Inflammatory macrophage (primary cell): ENCODE results near the gene USP5.
A peak's percentile ranks its signal among the peaks of the same experiment; 100 is the strongest.
"Not testable (repeated sequence)": the region's sequence is repeated elsewhere in the genome, so short reads cannot be mapped to it uniquely, and the experiment has no call there.

ENCODE experiments used
- DNase-seq, 2 donors: peaks; one replicate each; pipeline ENCODE4 v3.0.0-alpha.2; 2020 to 2022

USP5 gene

DNA sequence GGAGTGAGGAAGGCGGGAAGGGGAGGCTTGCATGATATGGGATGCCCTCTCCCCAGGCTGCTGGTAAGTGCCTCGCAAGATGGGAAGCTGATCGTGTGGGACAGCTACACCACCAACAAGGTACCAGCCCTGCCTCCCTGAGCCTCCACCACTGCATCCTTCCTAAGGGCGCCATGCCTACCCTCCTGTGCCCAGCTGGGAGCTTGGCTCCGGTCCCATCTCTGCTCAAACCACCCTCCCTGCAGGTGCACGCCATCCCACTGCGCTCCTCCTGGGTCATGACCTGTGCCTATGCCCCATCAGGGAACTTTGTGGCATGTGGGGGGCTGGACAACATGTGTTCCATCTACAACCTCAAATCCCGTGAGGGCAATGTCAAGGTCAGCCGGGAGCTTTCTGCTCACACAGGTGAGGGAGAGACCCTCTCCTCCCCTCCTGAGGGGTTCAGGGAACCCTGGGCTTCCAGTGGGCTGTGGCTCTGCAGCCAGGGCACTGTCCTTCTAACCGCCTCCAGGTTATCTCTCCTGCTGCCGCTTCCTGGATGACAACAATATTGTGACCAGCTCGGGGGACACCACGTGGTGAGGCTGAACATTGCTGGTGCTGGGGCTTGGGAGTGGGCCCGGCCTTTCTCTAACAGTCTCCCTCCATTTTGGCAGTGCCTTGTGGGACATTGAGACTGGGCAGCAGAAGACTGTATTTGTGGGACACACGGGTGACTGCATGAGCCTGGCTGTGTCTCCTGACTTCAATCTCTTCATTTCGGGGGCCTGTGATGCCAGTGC lies 8.6 kb upstream of the USP5 start:
- no peak for DNase-seq

DNA sequence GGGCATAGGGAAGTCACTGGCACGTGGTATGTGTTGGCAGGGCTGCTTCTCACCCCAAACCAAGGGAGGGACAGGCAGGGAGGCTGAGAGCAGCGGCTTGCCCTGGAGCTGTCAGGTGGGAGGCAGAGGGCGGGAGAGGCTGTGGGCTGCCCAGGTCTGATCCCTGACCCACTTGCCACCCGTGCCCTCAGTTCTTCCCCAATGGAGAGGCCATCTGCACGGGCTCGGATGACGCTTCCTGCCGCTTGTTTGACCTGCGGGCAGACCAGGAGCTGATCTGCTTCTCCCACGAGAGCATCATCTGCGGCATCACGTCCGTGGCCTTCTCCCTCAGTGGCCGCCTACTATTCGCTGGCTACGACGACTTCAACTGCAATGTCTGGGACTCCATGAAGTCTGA lies 6.6 kb upstream of the USP5 start:
- DNase-seq, result no peak

DNA sequence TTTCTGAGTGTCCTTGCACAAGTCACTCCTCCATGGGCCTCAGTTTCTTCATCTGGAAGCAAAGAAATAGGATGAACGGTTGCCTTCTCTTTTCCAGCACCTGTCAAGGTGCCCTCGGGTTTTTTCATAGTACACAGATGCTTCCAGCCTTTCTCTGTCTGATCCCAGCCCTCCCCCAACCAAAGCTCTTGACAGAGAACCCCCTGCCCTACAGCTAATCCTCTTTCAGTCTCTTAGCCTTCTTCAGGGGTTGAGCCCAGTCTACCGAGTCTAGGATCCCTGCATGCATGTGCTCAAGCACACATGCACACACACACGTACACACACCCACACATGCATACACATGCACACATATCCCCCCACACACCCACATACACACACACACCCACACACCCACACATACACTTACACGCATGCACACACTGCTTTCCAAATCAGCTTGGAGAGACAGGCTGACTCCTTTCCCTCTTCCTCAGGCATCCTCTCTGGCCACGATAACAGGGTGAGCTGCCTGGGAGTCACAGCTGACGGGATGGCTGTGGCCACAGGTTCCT lies 5.6 kb upstream of the USP5 start:
- DNase-seq, result peak in 1 of 2 donors; percentile 37

DNA sequence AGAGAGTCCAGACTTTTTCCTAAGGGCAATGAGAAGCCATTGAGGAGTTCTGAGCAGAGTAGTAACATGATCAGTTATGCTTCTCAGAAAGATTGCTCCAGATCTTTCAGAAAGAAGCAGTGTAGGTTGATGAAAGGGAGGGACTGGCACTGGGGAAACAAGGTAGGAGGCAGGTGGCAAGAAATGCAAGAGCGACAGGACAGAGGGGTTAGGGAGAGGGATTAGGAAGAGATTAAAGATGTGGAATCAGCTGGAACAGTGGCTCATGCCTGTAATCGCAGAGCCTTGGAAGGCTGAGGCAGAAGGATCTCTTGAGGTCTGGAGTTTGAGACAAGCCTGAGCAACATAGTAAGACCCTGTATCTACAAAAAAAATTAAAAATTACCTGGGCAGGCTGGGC lies 4.3 kb upstream of the USP5 start:
- no peak for DNase-seq

DNA sequence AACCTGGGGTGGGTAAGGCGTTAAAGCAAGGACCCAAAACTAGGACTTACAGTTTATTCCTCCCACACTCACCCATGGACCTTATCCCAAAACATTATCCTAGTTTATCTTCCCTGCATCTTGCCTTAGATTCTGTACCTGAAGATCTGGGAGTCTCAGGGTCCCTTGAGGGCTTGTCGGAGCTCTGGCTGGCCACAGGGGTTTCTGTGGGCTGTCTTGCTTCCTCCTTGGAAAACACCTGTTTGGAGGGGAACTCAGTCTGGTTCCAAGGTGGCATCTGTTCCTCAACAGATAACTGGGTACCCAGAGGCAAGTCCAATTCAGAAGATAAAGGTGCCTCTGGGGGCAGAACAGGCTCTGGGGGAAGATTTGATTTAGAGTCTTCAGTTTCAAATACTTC lies 2.5 kb upstream of the USP5 start:
- DNase-seq, result no peak

DNA sequence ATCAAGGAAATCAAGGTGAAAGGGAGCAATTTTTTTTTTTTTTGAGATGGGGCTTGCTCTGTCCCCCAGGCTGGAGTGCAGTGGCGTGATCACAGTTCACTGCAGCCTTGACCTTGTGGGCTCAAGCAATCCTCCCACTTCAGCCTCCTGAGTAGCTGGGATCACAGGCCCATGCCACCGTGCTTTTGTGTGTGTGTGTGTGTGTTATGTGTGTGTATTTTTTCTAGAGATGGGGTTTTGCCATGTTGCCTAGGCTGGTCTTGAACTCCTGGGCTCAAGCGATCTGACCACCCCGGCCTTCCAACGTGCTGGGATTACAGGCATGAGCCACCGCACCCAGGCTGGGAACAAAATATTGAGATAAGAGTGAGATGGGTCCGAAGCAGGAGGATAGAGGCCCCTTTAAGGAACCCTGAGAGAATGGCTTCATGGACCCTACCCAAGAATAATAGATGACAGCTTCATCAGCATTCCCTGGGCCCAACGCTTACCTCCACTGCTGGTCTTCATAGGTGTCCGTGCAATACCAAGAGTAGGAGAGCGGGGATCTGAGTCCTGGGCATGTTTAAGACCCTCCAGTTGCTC lies 1.9 kb upstream of the USP5 start:
- no peak for DNase-seq

DNA sequence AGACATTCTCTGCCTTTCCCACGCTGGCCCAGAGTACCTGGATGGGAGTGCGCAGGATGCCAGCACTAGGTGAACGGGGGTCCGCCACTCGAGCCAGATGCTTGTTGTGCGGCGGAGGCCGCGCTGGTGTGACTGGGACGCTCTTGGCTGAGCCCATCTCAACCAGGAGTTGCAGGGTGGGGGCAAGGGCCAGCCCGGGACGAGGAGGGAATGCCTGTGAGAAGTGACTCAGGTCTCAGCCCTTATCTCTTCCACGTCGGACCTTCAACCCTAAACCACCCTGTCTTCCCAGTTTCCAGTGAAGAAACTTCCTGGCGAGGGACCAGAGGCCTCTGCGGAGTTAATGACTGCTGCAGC lies 1.2 kb upstream of the USP5 start:
- no peak for DNase-seq

DNA sequence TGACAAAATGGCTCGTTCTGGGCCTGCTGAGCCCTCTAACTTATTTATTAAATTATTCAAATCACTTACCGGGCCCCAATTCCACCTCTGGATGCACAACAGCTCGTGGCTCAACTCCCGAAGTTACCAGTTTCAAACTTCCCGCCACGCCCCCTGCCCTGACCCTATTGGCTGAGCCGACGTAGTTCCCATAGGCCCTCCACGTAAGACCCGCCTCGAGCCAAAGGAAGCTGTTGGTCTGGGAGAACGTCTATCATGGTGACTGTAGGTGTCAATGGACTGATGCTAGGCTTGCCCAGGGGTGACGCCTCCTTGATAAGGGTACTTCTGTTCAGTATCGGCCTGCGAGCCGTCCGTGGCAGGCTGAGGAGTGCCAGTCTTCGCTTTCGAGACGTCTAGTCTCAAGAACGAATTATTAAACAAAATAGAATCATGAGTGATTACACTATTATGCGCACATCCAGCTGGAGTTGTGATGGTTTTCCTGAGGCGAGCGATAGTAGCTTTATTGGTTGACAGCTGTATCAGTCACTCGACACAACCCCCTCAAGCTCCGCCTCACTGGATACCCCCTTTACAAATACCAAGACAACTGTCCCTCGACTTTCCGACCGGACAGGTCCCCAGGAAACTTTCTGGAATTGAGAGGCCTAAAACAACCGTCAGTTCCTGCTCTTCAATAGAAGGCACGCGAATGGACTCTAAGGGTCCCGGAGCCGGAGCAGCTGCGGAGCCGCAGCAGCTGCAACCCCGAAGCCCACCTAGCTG lies 613 bp upstream of the USP5 start, which contains the start of gene CDCA3:
CDCA3 (minus strand) TSS at position 134 of the 768 bp plus-strand sequence. CDS start 334 bp downstream, outside the sequence.
- DNase-seq, result peak; percentile 98 to 99

DNA sequence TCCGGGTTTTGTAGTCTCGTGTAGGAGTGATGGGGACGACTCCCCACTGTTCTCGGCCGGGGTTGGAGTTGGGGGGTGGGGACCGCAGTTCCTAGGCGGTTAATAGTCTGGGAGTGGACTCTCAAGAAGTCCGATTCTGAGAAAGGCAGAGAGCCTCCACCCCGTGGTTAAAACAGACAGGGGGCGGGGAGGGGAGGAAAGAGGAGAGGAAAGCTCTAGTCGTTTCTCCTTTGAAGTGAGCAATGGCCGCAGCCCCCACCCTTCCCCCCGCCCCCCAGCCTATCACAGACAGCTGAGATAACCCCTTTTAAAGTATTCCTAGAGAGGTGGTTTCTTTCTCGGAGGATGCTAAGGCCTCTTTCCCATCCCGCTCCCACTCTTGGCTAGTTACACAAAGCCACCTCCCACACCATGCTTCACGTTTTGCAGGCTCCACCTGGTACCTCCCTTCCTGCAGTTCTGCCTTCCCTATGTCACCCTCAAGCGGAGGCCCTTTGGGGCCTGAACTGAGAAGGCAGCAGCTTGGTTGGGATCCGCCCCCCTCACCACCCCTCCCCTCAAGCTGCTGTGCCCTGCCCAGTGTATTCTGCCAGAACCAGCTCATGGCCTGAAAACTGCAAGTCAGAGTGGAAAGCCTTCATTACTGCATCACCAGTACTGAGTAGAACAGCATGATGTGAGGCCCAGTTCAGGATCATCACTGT lies 853 bp downstream of the USP5 start:
- DNase-seq, result no peak

DNA sequence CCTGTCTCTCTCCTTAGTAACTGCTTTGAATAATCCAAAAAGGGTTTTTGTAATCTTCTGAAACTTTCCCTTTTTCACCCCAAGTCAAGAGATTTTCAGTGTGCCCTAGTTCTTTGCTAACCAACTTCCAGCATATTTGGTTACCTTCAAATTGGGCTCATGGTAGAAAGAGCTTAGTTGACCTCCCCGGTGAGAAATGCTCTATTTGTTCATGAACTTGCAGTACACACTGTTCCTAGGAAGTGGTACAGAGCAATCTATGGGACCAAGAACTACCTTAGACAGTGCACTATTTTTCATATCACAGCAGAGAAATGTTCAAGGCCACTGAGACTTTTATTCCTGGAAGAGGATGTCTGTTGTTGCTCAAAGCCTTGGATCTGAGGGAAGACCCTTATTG lies 1.7 kb downstream of the USP5 start:
- DNase-seq, result no peak

DNA sequence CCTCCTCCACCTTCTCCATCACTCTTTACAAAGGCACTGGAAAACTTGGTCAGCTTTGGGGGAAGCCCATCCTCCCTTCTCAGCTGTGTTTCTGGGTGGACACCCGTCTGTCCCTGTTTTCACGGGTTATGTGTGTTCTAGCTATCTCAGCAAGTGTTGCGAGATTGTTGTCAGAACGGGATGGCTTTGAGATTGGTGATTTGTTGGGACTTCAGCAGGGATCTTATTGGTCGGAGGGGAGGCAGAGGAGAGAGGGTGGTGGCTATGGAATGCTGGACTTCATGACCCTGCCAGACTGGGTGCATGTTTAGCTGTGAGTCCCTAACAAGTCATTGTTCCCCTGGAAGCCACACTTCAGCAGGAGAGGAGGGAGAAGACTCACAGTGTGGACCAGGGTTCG lies 2.1 kb downstream of the USP5 start:
- DNase-seq, result no peak

DNA sequence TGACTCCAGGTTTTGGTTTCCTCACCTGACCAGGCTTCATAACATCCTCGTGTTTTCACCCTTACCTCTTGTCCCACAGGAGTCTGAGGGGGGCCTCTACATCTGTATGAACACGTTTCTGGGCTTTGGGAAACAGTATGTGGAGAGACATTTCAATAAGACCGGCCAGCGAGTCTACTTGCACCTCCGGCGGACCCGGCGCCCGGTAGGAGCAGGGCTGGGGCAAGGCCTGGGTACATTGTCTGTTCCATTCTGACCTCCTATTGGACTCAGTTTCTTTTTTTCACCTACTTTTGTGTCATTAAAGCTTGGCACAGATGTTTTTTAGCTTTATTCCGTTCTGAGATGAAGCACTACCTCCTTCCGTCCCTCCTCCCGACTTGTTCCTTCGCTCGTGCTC lies 3.4 kb downstream of the USP5 start:
- no peak for DNase-seq

DNA sequence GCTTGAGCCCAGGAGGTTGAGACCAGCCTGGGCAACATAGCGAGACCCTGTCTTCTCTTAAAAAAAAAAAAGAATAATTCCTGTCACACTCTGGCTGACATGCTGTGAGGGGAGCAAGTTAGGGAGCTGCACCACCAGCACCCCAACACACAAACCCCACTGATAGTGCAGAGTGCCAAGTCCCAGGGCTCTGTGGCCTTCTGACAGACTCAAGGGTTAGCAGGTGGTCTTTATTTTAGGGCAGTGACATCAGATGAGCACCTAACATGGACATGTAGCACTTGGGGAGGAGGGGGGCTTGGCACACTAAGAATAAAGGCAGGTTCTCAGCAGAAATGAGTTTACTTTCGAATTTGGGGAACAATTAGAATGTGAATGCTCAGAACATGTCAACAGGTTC lies 6.8 kb downstream of the USP5 start:
- DNase-seq, result no peak

DNA sequence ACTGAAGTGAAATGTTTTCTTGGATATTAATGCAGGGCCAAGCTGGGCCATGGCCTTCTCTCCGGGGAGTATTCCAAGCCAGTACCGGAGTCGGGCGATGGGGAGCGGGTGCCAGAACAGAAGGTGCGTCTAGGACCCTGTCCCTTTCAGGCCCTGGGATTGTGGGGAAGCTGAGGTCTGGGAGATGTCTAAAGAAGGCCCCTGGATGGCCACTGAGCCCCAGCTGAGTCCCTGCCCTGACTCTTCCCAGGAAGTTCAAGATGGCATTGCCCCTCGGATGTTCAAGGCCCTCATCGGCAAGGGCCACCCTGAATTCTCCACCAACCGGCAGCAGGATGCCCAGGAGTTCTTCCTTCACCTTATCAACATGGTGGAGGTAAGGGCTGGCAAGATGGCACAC lies 8.2 kb downstream of the USP5 start:
- DNase-seq, result no peak

DNA sequence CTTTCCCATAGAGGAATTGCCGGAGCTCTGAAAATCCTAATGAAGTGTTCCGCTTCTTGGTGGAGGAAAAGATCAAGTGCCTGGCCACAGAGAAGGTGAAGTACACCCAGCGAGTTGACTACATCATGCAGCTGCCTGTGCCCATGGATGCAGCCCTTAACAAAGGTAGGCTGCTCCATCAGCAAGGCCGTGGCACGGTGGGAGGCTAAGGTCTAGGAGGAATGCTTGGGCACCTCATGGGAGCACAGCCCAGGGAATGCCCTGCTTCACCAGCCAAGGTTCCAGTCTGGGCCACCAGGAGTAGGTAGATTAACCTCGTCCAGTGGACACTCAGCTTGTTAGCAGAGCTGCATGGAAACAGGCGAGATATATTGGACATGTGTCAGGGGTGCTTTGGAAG lies 9.0 kb downstream of the USP5 start:
- no peak for DNase-seq

DNA sequence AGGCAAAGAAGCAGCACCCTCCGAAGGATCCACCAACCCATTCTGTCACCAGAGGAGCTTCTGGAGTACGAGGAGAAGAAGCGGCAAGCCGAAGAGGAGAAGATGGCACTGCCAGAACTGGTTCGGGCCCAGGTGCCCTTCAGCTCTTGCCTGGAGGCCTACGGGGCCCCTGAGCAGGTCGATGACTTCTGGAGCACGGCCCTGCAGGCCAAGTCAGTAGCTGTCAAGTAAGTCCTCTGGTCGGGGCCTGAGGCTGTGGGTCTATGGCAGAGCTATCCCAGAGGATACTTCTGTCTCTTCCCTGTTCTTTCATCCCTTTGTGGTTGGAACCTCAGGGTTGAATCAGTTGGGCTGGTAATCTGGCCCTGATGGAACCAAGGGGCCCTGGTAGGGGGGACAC lies 9.4 kb downstream of the USP5 start:
- no peak for DNase-seq

DNA sequence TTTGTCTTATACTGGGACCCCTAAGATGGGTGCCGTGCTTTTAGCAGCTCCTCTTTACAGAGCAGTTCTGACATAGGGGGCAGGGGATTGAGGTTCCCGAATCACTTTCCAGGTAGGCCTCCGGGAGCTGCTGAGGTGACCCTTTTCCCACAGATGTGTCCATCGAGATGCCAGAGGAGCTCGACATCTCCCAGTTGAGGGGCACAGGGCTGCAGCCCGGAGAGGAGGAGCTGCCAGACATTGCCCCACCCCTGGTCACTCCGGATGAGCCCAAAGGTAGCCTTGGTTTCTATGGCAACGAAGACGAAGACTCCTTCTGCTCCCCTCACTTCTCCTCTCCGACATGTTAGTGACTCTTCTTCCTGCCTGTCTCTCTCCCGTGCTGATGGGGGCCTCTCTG lies 11.1 kb downstream of the USP5 start:
- DNase-seq, result no peak

DNA sequence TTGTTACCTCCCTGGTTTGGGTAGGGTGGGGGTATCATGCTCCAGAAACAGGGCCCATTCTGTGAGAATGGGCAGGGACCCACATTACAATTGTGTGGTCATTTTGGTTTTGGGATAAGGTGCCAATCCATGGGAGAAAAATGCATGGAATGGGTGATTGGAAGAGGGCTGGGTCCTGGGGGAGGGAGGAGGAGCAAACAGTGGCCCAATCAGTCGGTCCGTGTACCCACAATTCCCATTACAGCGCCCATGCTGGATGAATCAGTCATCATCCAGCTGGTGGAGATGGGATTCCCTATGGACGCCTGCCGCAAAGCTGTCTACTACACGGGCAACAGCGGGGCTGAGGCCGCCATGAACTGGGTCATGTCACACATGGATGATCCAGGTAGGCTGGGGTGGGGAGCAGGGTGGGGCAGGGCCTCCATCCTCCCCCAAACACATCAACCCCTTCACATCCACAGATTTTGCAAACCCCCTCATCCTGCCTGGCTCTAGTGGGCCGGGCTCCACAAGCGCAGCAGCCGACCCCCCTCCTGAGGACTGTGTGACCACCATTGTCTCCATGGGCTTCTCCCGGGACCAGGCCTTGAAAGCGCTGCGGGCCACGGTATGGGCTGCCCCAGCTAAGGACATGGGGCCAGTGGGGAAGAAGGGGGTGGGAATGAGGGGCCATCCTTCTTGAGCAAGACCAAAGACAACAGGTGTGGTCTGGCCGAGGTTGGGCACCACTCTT lies 11.8 kb downstream of the USP5 start:
- DNase-seq, result no peak

DNA sequence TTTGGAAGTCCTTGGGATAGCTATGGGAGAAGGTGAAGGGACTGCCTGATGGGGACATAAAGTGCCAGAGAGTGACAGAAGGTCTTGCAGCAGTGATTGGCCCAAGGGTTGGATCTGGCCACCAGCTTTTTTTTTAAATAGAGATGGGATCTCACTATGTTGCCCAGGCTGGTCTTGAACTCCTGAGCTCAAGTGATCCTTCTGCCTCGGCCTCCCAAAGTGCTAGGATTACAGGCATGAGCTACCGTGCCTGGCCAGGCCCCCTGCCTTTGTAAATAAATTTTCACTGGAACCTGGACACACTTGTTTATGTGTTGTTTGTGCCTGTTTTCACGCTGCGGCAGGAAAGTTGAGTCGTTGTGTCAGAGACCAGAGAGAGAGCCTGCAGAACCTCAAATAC lies 13.4 kb downstream of the USP5 start:
- not testable (repeated sequence) for DNase-seq

DNA sequence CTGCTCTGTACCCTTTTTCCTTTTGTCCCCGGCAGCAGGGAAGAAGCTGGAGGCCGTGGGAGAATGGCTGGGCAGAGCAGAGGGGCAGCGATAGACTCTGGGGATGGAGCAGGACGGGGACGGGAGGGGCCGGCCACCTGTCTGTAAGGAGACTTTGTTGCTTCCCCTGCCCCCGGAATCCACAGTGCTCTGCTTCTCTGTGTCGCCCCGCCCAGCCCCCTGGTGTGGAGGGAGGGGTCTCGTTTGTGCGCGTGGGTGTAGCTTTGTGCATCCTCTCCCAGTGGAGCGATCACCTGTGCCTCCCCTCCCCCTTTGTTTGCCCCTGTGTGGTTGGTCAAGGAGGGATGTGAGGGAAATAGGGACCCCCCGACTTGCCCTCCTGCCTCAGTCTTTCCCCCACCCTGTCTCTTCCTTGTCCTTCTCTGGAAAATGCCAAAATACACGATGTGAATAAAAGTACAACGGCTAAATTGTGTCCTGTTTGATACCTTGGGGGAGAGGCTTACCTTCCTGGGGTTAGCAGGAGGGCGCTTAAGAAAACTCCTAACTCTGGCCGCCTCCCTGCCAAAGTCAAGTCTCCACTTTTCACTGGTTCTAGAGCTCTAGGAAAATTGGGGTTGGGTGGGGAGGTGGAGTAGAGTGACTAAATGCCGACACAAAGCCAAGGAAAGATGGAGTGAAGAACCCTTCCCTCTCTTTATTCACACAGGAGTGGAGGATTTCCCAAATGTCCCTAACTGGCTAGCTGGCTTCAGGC lies 14.4 kb downstream of the USP5 start:
- no peak for DNase-seq

DNA sequence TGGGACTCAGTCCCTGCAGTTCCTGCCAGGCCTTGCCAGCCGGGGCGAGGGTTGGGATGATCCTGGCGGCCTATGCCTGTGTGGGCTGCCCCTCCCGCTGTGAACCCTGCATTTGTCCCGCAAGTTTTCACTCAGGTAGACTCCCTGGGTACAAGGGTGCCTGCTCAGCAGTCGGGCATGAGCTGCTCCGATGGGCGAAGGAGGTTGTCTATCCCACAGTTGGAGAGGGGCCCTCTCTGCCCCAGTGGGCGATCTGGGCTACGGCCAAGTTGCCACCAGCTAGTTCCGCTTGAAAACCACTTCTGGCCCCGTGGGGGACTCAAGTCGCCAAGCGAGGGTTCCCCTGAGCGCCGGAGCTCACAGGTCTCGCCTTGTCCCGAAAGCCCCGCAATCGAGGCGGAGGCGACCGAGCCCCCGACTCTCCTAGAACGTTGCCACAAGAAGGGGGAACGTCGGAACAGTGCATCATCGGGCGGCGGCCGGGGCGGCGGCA lies 15.0 kb downstream of the USP5 start:
- DNase-seq, result peak; percentile 72 to 86
